Fibroblast of lung (primary cell): ENCODE data around the gene IRF7. TPM values are rescaled to one million over a fixed set of nuclear protein-coding genes. Genes with fewer than 3 reads are reported as not detected.

ENCODE experiments used
- DNase-seq, 2 donors: peaks; one replicate each; pipeline versions ENCODE4 v3.0.0 to v3.0.0-alpha.2; 2010; ENCODE audit warnings: low read depth in 2 of 2
- H2AFZ ChIP-seq: 2 replicates; pipeline ENCODE4 v1.5.1; 2012; ENCODE audit warnings: low read length, control low read depth, inconsistent platforms
- H3K27ac ChIP-seq: 2 replicates; pipeline ENCODE4 v1.5.1; 2011; ENCODE audit warnings: low read length, control low read depth; ENCODE audit not compliant: insufficient read depth
- H3K27me3 ChIP-seq: 2 replicates; pipeline ENCODE4 v1.5.1; 2011; ENCODE audit warnings: mild to moderate bottlenecking, low read length; ENCODE audit not compliant: control insufficient read depth, insufficient read depth
- H3K36me3 ChIP-seq: 2 replicates; pipeline ENCODE4 v1.5.1; 2011; ENCODE audit warnings: low read length; ENCODE audit not compliant: control insufficient read depth, insufficient read depth
- H3K4me1 ChIP-seq: 2 replicates; pipeline ENCODE4 v1.5.1; 2011; ENCODE audit warnings: low read length; ENCODE audit not compliant: control insufficient read depth, insufficient read depth; ENCODE audit errors: extremely low read depth
- H3K4me2 ChIP-seq: 2 replicates; pipeline ENCODE4 v1.5.1; 2011; ENCODE audit warnings: low read length, control low read depth; ENCODE audit not compliant: insufficient read depth; ENCODE audit errors: extremely low read depth
- H3K4me3 ChIP-seq, 4 experiments: fragments of 200-600 bp in 1 of 4; sonication (generic) in 1 of 4; replicated peaks in 1 of 4; 2 replicates each; pipeline ENCODE4 v1.5.1; 2011 to 2016; ENCODE audit warnings: low read length in 4 of 4, low read depth in 3 of 4, mild to moderate bottlenecking in 3 of 4, control low read depth in 2 of 4, inconsistent platforms in 1 of 4, mixed read lengths in 1 of 4; ENCODE audit not compliant: insufficient read depth in 1 of 4; ENCODE audit errors: control extremely low read depth in 1 of 4
- H3K79me2 ChIP-seq: 2 replicates; pipeline ENCODE4 v1.5.1; 2012; ENCODE audit warnings: mild to moderate bottlenecking, low read length, inconsistent platforms; ENCODE audit not compliant: control insufficient read depth, insufficient read depth
- H3K9ac ChIP-seq: 2 replicates; pipeline ENCODE4 v1.5.1; 2011; ENCODE audit warnings: mild to moderate bottlenecking, low read length, control low read depth; ENCODE audit not compliant: insufficient read depth
- H3K9me3 ChIP-seq: 2 replicates; pipeline ENCODE4 v1.5.1; 2012; ENCODE audit warnings: low read depth, low read length; ENCODE audit not compliant: control insufficient read depth, insufficient read depth
- H4K20me1 ChIP-seq: 2 replicates; pipeline ENCODE4 v1.5.1; 2011; ENCODE audit warnings: low read length; ENCODE audit not compliant: control insufficient read depth, insufficient read depth; ENCODE audit errors: extremely low read depth
- CTCF ChIP-seq, 2 donors: IDR thresholded peaks in 1 of 2; conservative IDR thresholded peaks in 1 of 2; 1 replicate in 1 of 2; 2 replicates in 1 of 2; pipeline ENCODE4 v1.5.1; 2011 to 2012; ENCODE audit warnings: low read length in 2 of 2, control low read depth in 1 of 2, inconsistent platforms in 1 of 2, low read depth in 1 of 2, mild to moderate bottlenecking in 1 of 2
- EZH2 ChIP-seq: IDR thresholded peaks from 2 replicates; pipeline ENCODE4 v1.5.1; 2012; ENCODE audit warnings: low read length, control low read depth, mild to moderate bottlenecking; ENCODE audit errors: missing control alignments
- polyA plus RNA-seq, 2 donors: library from polyadenylated mRNA; depleted of rRNA in 1 of 2; stranded (reverse) in 1 of 2; unstranded in 1 of 2; fragments of >200 nt; gene quantifications; 2 replicates each; pipeline ENCODE4 v1.2.1, GENCODE V29; 2011 to 2012; ENCODE audit warnings: missing spikeins in 1 of 2
- total RNA-seq: library from RNA; depleted of rRNA; stranded (reverse); fragments of >200 nt; gene quantifications from 2 replicates; pipeline ENCODE4 v1.2.1, GENCODE V29; 2014

Gene IRF7
- total and polyA plus RNA-seq, 2 donors (not counting 1 experiment from before 2014, with no cell fraction given) = 1.6 to 9.1 TPM

- TF ChIP-seq EZH2 (no peak), CTCF (conservative IDR thresholded peaks at IDR 0.05 in 1 of 2, IDR thresholded peaks at IDR 0.05 in 1 of 2; ENCODE audit: low read depth in 1 of 2, low read length in 2 of 2) (no peak)
These were observed 42.5 kb downstream of the IRF7 start for GRCh38 chr11:573146-573759.

GRCh38 chr11:571802-572185 lies 44.0 kb downstream of the IRF7 start:
- Histone ChIP-seq H3K27ac (no peak overlapping the region), H3K4me1 (peaks cover 2% of the 10 kb centered on the region), H2AFZ (no peak overlapping the region), H3K36me3 (no peaks in the 10 kb centered on the region), H3K9me3 (no peaks in the 10 kb centered on the region), H3K4me3 (no peak overlapping the region), H3K79me2 (peaks cover 5% of the 10 kb centered on the region), H4K20me1 (no peaks in the 10 kb centered on the region), H3K9ac (no peak overlapping the region), H3K4me2 (no peak overlapping the region), H3K27me3 (no peaks in the 10 kb centered on the region)
- no peak for DNase-seq
- no peak for TF ChIP-seq CTCF (conservative IDR thresholded peaks at IDR 0.05 in 1 of 2, IDR thresholded peaks at IDR 0.05 in 1 of 2; ENCODE audit: low read depth in 1 of 2, low read length in 2 of 2)
- no peak for TF ChIP-seq EZH2

More at GRCh38 chr11:573146-573759, 42.5 kb downstream of the IRF7 start:
- H4K20me1 ChIP-seq = no peaks in the 10 kb centered on the region
- H3K27me3 ChIP-seq = no peaks in the 10 kb centered on the region
- no peaks in the 10 kb centered on the region for H3K36me3 ChIP-seq
- H3K79me2 ChIP-seq = peaks cover 16% of the 10 kb centered on the region
- no peak overlapping the region for H3K4me2 ChIP-seq
- no peak overlapping the region for H3K9ac ChIP-seq
- H2AFZ ChIP-seq = no peak overlapping the region
- no peak overlapping the region for H3K4me3 ChIP-seq
- DNase-seq = no peak
- no peak overlapping the region for H3K27ac ChIP-seq
- no peaks in the 10 kb centered on the region for H3K9me3 ChIP-seq
- peaks cover 2% of the 10 kb centered on the region for H3K4me1 ChIP-seq

GRCh38 chr11:569158-569885 lies 46.4 kb downstream of the IRF7 start:
- H3K36me3 ChIP-seq = no peaks in the 10 kb centered on the region
- peak overlapping the region; percentile 49 for H3K4me2 ChIP-seq
- H3K4me1 ChIP-seq = peaks cover 2% of the 10 kb centered on the region
- peaks cover 4% of the 10 kb centered on the region for H3K79me2 ChIP-seq
- H3K4me3 ChIP-seq = peak overlapping the region; percentile 51 to 65 (median 54)
- no peak for DNase-seq
- H3K9me3 ChIP-seq = no peaks in the 10 kb centered on the region
- no peaks in the 10 kb centered on the region for H3K27me3 ChIP-seq
- H3K27ac ChIP-seq = peak overlapping the region; percentile 57
- H4K20me1 ChIP-seq = no peaks in the 10 kb centered on the region
- H2AFZ ChIP-seq = no peak overlapping the region
- peak overlapping the region; percentile 76 for H3K9ac ChIP-seq
- TF ChIP-seq EZH2 (no peak), CTCF (conservative IDR thresholded peaks at IDR 0.05 in 1 of 2, IDR thresholded peaks at IDR 0.05 in 1 of 2; ENCODE audit: low read depth in 1 of 2, low read length in 2 of 2) (no peak)
